Fibroblast of mammary gland (primary cell): ENCODE results near the gene GRIA4.

Source experiments
- DNase-seq: peaks from one replicate; pipeline ENCODE4 v3.0.0-alpha.2; 2010; ENCODE audit warnings: low read depth
- H3K4me3 ChIP-seq: 2 replicates; pipeline ENCODE4 v1.5.1; 2011; ENCODE audit warnings: low read depth, mild to moderate bottlenecking, low read length, moderate library complexity; ENCODE audit not compliant: control insufficient read depth
- CTCF ChIP-seq: conservative IDR thresholded peaks from 2 replicates; pipeline ENCODE4 v1.5.1; 2011; ENCODE audit warnings: low read depth, low read length, inconsistent platforms; ENCODE audit not compliant: control insufficient read depth, insufficient read depth

GRIA4 gene

GRCh38 chr11:105884436-105884835 lies 274.6 kb downstream of the GRIA4 start:
- no peak for DNase-seq
- no peak for TF ChIP-seq CTCF
- H3K4me3 ChIP-seq = no peak overlapping the region

- no peak for DNase-seq
- H3K4me3 ChIP-seq = no peak overlapping the region
- TF ChIP-seq CTCF = no peak
These were observed 281.8 kb downstream of the GRIA4 start for GRCh38 chr11:105891685-105892084.

GRCh38 chr11:105897161-105897560 lies 287.3 kb downstream of the GRIA4 start:
- no peak for TF ChIP-seq CTCF
- no peak for DNase-seq
- no peak overlapping the region for H3K4me3 ChIP-seq

GRCh38 chr11:105899772-105900171 lies 289.9 kb downstream of the GRIA4 start:
- H3K4me3 ChIP-seq = no peak overlapping the region
- no peak for TF ChIP-seq CTCF
- no peak for DNase-seq

GRCh38 chr11:105900515-105901035 lies 290.7 kb downstream of the GRIA4 start:
- DNase-seq = no peak

GRCh38 chr11:105903113-105903512 lies 293.2 kb downstream of the GRIA4 start:
- no peak for DNase-seq
- no peak for TF ChIP-seq CTCF

More at GRCh38 chr11:105900515-105901035, 290.7 kb downstream of the GRIA4 start:
- TF ChIP-seq CTCF = no peak
- H3K4me3 ChIP-seq = no peak overlapping the region

GRCh38 chr11:105906517-105906916 lies 296.6 kb downstream of the GRIA4 start:
- H3K4me3 ChIP-seq = no peak overlapping the region
- no peak for DNase-seq
- TF ChIP-seq CTCF = no peak

More at GRCh38 chr11:105903113-105903512, 293.2 kb downstream of the GRIA4 start:
- H3K4me3 ChIP-seq = no peak overlapping the region
